ENCODE measurements around the gene GABARAPL2.

GABARAPL2 gene

GRCh38 chr16:75555213-75555706 lies 10.9 kb upstream of the GABARAPL2 start:
- DNase-seq (ENCODE audit: low read depth): no peak

GRCh38 chr16:75555707-75556430 lies 10.3 kb upstream of the GABARAPL2 start, which contains the start of gene TMEM231:
TMEM231 (minus strand) TSS chr16:75556252; CDS start chr16:75556209, 43 bp downstream.
- DNase-seq (ENCODE audit: low read depth): peak; percentile 92

- DNase-seq (ENCODE audit: low read depth): no peak
Measured at GRCh38 chr16:75556431-75556950, 9.7 kb upstream of the GABARAPL2 start.

GRCh38 chr16:75558846-75559401 lies 7.3 kb upstream of the GABARAPL2 start:
- DNase-seq (ENCODE audit: low read depth): no peak

GRCh38 chr16:75559564-75560372 lies 6.4 kb upstream of the GABARAPL2 start:
- DNase-seq (ENCODE audit: low read depth): no peak

GRCh38 chr16:75565640-75566039 lies 539 bp upstream of the GABARAPL2 start:
- DNase-seq (ENCODE audit: low read depth): no peak

GRCh38 chr16:75566758-75567255 lies 628 bp downstream of the GABARAPL2 start:
- no peak for DNase-seq (ENCODE audit: low read depth)

- no peak for DNase-seq (ENCODE audit: low read depth)
Measured at GRCh38 chr16:75567911-75568310, 1.7 kb downstream of the GABARAPL2 start.

GRCh38 chr16:75570396-75571065 lies 4.4 kb downstream of the GABARAPL2 start:
- DNase-seq (ENCODE audit: low read depth): no peak

- DNase-seq (ENCODE audit: low read depth): no peak
Measured at GRCh38 chr16:75572864-75573542, 6.8 kb downstream of the GABARAPL2 start.

- no peak for DNase-seq (ENCODE audit: low read depth)
Measured at GRCh38 chr16:75573955-75574354, 7.8 kb downstream of the GABARAPL2 start.

GRCh38 chr16:75575958-75576357 lies 9.8 kb downstream of the GABARAPL2 start:
- DNase-seq (ENCODE audit: low read depth): no peak

- no peak for DNase-seq (ENCODE audit: low read depth)
Measured at GRCh38 chr16:75576384-75576811, 10.2 kb downstream of the GABARAPL2 start.

- no peak for DNase-seq (ENCODE audit: low read depth)
Measured at GRCh38 chr16:75578212-75578611, 12.0 kb downstream of the GABARAPL2 start.

- DNase-seq (ENCODE audit: low read depth): no peak
Measured at GRCh38 chr16:75578725-75579124, 12.5 kb downstream of the GABARAPL2 start.

- DNase-seq (ENCODE audit: low read depth): no peak
Measured at GRCh38 chr16:75579281-75579834, 13.2 kb downstream of the GABARAPL2 start.

- DNase-seq (ENCODE audit: low read depth): no peak
Measured at GRCh38 chr16:75584108-75584507, 17.9 kb downstream of the GABARAPL2 start.

GRCh38 chr16:75588716-75589115 lies 22.5 kb downstream of the GABARAPL2 start:
- DNase-seq (ENCODE audit: low read depth): no peak

- no peak for DNase-seq (ENCODE audit: low read depth)
Measured at GRCh38 chr16:75589306-75589705, 23.1 kb downstream of the GABARAPL2 start.

- no peak for DNase-seq (ENCODE audit: low read depth)
Measured at GRCh38 chr16:75590920-75591843, 25.0 kb downstream of the GABARAPL2 start.
